ENCODE measurements around the gene PLP1.

Gene PLP1

DNA sequence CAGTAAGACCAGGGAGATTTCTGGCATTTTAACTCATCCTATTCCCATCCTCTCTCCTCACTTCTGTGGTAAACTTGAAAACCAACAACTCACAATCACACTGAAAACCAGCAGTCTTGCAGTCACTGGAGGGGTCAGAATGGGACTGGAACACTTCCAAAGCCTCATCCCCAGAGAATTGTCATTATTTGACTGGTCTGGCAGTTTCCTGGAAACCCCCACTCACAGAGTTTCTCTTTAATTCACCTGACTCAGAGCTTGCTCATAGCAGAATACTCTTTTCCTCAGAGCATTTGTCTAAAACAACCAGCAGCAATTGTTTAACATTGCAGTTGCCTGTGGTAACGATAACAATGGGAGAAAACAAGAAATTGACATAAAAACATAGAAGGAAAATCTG, 62.8 kb downstream of the PLP1 start:
- no peak for TF ChIP-seq OSR1 (CRISPR knock-in tag; IDR thresholded peaks at IDR 0.05)
- TF ChIP-seq TCF4 (CRISPR knock-in tag; IDR thresholded peaks at IDR 0.05; ENCODE audit: borderline replicate concordance): no peak
- TF ChIP-seq ZFP30 (CRISPR knock-in tag; IDR thresholded peaks at IDR 0.05): no peak
- no peak for TF ChIP-seq GLIS3 (CRISPR knock-in tag; IDR thresholded peaks at IDR 0.05)
- TF ChIP-seq PPARA (CRISPR knock-in tag; IDR thresholded peaks at IDR 0.05; ENCODE audit: borderline replicate concordance): no peak
- TF ChIP-seq ZNF70 (CRISPR knock-in tag; IDR thresholded peaks at IDR 0.05): no peak
- TF ChIP-seq, protein P1, sequence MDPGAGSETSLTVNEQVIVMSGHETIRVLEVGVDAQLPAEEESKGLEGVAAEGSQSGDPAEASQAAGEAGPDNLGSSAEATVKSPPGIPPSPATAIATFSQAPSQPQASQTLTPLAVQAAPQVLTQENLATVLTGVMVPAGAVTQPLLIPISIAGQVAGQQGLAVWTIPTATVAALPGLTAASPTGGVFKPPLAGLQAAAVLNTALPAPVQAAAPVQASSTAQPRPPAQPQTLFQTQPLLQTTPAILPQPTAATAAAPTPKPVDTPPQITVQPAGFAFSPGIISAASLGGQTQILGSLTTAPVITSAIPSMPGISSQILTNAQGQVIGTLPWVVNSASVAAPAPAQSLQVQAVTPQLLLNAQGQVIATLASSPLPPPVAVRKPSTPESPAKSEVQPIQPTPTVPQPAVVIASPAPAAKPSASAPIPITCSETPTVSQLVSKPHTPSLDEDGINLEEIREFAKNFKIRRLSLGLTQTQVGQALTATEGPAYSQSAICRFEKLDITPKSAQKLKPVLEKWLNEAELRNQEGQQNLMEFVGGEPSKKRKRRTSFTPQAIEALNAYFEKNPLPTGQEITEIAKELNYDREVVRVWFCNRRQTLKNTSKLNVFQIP (CRISPR knock-in tag; IDR thresholded peaks at IDR 0.05; ENCODE audit: borderline replicate concordance, low read depth): no peak
- TF ChIP-seq SNAI2 (CRISPR knock-in tag; IDR thresholded peaks at IDR 0.05): no peak
- TF ChIP-seq, protein P2, sequence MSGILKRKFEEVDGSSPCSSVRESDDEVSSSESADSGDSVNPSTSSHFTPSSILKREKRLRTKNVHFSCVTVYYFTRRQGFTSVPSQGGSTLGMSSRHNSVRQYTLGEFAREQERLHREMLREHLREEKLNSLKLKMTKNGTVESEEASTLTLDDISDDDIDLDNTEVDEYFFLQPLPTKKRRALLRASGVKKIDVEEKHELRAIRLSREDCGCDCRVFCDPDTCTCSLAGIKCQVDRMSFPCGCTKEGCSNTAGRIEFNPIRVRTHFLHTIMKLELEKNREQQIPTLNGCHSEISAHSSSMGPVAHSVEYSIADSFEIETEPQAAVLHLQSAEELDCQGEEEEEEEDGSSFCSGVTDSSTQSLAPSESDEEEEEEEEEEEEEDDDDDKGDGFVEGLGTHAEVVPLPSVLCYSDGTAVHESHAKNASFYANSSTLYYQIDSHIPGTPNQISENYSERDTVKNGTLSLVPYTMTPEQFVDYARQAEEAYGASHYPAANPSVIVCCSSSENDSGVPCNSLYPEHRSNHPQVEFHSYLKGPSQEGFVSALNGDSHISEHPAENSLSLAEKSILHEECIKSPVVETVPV (CRISPR knock-in tag; IDR thresholded peaks at IDR 0.05): no peak
- TF ChIP-seq BACH2 (CRISPR knock-in tag; IDR thresholded peaks at IDR 0.05; ENCODE audit: borderline replicate concordance): no peak
- TF ChIP-seq ZNF8 (CRISPR knock-in tag; IDR thresholded peaks at IDR 0.05): no peak
- TF ChIP-seq ESRRG (CRISPR knock-in tag; IDR thresholded peaks at IDR 0.05): no peak
- no peak for ATAC-seq

Measured in SK-N-SH treated with all-trans-retinoic acid at 6 μM for 48 hours (cell line).